Suppressor macrophage treated with lipopolysaccharide for 1 hour (primary cell): Measurements from ENCODE around the gene TBL1X.

Experiments
- DNase-seq, 3 donors: peaks; one replicate each; pipeline ENCODE4 v3.0.0-alpha.2; 2020 to 2022

The TBL1X gene

GRCh38 chrX:9538544-9539045 is 73.7 kb downstream of the TBL1X start:
- DNase-seq: no peak

GRCh38 chrX:9539605-9540387 is 74.9 kb downstream of the TBL1X start:
- DNase-seq: no peak

GRCh38 chrX:9542106-9542760 is 77.4 kb downstream of the TBL1X start:
- no peak for DNase-seq

DNA sequence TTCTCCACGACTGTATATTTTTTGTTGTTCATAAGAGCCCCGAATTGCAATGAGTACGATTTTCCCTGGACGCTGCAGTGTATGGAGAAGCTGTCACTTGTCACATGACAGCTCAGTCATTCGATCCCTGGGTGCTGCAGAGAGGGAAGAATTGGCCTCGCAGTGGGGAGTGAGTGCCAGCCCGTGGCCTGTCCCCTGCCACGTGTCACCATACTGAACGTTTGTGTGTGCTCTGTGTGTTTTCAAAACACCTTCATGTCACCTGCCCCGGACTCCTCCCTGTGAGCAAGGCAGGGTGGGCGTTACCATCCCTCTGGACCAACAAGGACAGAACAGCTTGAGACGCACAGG is 77.9 kb downstream of the TBL1X start:
- no peak for DNase-seq

- DNase-seq: peak in 2 of 3 donors; percentile 13 to 18
Observed at GRCh38 chrX:9555354-9555753, 90.5 kb downstream of the TBL1X start.

- peak in 1 of 3 donors; percentile 16 for DNase-seq
Observed at GRCh38 chrX:9557091-9557490, 92.2 kb downstream of the TBL1X start.

GRCh38 chrX:9557521-9557920 is 92.7 kb downstream of the TBL1X start:
- DNase-seq: no peak

DNA sequence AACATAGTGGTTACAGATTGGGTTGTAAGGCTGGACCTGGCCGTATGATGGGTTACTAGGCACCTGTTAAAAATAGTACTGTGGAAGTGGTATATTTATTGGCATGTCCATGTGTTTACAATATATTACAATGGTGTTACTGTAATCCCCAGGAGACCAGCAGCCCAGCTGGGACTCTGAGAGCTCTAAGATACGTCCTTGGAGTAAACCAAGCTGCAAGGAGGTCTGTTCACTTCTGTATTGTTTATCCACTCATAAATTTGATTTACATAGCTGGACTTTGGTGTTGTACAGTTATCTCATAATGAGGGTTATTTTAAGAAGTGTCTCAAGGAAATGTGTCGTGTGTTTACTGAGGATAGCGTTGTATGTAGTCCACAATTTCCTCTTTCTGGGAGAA is 93.8 kb downstream of the TBL1X start:
- DNase-seq: no peak

DNA sequence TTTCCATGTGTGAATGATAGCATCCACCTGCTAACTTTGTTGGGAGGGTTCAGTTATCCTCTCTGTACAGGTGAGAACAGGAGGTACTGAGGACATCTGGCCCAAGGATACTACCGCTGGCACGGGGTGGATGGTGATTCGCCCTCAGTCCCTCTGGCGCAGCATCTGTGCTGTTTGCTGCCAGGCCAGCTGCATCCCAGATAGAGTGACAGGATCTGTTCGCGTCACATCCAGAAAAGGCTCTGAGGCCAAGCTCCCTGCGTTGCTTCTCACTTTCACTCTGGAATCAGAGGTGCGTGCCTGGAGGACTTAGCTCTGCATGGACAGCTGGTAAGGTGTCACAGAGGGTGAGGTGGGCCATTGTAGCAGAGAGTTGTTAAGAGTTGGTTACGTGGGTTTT is 95.4 kb downstream of the TBL1X start:
- no peak for DNase-seq

DNA sequence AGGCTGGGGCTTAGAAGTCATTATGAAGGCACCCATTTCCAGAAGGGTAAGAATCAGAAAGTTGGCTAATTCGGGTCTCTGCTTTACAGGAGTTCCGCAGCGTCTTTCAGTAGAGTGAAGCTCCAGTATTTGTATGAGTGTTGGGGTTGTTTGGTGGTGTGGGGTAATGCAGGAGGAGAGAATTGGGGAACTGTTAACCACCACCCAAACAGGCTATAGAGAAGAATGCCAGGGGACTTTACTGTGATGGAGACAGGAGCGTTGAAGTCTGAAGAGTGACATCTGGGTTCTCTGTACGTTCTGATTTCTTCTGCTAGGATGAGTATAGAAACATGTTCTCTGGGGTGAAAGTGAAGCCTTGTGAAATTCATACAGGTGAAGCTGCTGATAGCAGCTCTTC is 96.3 kb downstream of the TBL1X start:
- DNase-seq: no peak

GRCh38 chrX:9562851-9563250 is 98.0 kb downstream of the TBL1X start:
- no peak for DNase-seq

- peak; percentile 20 to 26 (median 22) for DNase-seq
Observed at GRCh38 chrX:9566150-9566621, 101.3 kb downstream of the TBL1X start.

GRCh38 chrX:9569876-9570301 is 105.0 kb downstream of the TBL1X start:
- DNase-seq: no peak

DNA sequence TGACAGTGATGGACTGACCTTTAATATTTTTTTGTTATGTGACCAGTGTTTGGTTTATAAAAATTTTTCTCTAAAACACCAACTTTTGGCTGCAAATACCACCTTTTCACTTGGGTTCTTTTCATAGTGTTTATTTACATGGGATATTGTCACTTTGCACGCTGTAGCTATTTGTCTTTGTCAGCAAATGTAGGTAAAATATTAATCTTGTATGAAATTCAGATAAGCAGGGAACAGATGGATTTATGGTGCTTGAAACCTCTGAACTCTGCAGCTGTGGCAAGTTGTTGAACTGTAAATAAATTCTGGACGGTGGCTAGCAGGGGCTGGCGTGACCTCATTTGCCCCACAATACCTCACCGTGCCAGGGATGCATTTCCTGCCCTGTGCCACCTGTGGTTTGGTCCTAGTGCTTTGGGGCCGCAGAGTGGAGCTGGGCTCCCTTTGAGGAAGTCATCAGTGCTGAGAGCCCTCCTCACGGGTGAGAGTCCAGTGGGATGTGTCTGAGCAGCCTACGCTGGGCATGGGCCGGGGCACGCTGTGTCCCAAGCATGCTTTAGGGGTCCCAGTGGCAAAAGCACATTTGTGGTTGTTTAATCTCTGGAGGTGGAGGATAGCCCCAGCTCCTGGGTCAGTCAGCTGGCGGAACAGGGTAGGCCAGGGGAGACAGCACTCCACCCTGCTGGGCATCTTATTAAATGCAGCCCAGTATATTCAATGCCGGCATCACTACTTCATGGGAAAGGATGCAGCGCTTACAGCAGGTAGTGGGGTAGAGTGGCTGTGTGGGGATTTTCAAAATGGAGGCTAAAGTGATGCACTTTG is 108.6 kb downstream of the TBL1X start:
- no peak for DNase-seq

DNA sequence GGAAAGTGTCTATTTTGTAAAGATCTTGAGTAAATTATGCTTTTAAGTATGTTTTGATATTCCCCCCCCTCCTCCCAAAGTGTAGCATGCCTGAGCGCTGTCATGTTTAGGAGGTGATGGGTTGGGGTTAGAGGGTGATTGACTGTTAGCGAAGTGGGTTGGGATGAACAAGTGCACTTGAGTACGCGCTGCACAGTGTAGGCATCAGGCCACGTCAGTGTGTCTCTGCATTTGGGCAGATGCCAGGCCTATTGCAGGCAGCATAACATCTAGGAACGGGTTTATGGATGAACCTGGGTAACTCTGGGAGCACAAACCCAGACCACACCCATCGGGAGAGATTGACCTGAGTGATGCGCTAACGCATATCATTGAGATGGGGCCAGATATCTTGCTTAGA is 111.2 kb downstream of the TBL1X start:
- no peak for DNase-seq

DNA sequence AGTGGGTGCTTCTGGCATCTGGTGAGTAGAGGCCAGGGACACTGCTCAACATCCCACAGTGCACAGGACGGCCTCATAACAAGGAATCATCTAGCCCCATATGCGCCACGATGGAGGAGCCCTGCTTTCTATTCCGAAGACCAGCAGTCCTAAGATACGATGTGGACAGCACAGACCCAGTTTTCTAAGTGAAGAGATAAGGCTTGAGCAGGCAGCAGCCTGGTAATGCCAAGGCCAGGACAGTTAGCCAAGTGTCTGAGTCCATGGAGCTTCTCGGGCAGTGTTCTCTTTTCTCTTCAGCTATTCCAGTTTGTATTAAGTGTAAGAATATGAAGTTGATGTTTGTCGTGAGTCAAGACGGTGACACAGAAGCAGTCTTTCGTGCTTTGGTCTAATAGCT is 112.7 kb downstream of the TBL1X start:
- no peak for DNase-seq

DNA sequence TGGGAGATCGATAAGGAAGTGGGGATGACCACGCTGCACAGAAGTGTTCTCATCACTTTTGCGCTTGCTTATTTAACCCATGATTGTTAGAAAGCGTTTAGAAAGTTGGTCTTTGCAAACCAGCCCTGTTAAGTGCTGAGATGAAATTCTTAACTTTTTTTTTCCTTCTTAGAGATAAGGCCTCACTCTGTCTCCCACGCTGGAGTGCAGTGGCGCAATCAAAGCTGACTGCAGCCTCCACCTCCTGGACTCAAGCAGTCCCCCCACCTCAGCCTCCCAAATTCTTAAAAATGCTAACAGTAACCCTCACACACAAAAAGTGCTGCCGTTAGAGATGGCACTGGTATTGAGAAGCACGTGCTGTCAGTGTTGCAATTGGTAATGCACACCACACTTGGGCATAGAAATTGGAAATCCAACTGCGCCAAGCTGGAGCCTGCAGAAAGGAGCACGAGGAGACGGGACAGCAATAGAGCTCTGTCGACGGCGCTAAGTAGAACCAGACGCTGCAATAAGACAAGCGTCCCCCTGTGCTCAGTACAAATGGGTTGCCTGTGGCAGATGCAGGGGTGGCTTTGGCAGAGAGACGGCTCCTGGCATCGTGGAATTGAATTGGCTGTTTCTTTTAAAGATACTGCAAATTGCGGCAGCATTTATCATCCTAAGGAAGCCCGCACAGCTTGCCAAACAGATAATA is 113.4 kb downstream of the TBL1X start:
- no peak for DNase-seq

GRCh38 chrX:9581771-9582385 is 117.0 kb downstream of the TBL1X start:
- DNase-seq: no peak

DNA sequence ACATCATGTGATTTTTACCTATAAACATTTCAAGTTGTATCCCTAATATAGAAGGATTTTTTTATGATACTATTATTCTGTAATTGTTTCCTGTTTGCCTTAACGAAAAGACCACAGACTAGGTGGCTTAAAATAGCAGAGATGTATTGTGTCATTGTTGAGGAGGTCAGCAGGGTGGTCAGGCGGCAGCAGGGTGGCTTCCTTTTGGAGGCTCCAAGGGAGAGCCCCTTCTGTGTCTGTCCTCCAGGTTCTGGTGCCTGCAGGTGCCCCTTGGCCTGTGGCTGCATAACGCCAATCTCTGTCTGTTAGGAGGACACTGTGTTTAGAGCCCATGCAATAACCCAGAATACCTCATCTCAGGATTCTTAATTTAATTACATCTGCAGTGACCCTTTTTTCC is 118.1 kb downstream of the TBL1X start:
- no peak for DNase-seq

DNA sequence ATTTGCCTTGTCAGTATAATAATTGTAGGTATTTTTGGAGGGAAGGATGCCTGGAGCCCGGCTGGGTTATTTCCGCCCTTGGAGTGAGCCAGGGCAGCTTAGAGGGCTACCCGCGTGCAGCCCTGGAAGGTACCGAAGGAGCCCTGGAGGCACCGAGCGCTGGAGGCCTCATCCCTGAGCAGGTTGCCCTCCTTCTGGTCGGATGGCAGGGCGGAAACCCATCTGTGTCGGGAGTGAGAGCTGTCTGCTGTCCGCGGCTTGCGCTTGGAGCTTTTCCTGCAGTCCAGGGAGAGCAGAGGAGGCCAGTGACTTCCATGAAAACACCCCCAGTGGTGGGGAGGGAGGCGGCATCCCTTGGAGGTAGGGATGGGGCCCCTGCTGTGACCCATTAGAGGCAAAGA is 122.1 kb downstream of the TBL1X start:
- no peak for DNase-seq

- DNase-seq: no peak
Observed at GRCh38 chrX:9587642-9588041, 122.8 kb downstream of the TBL1X start.

- no peak for DNase-seq
Observed at GRCh38 chrX:9591496-9591895, 126.6 kb downstream of the TBL1X start.
